SJSA1 (cell line): ENCODE data around the gene PGM5. TPM values are rescaled to one million over a fixed set of nuclear protein-coding genes. Genes with fewer than 3 reads are reported as not detected.

Source experiments
- DNase-seq, 2 experiments: peaks; one replicate each; pipeline ENCODE4 v3.0.0-alpha.2; 2015 to 2020; ENCODE audit warnings: low spot score in 2 of 2, low read depth in 1 of 2
- H3K27ac ChIP-seq: fragments of 250-450 bp; sonication (Bioruptor Pico); 2 replicates; pipeline ENCODE4 v1.5.1; 2020; ENCODE audit warnings: mild to moderate bottlenecking, moderate library complexity
- H3K27me3 ChIP-seq: fragments of 250-450 bp; sonication (Bioruptor Pico); replicated peaks from 2 replicates; pipeline ENCODE4 v1.5.1; 2020; ENCODE audit warnings: mild to moderate bottlenecking, moderate library complexity
- H3K36me3 ChIP-seq: fragments of 250-450 bp; sonication (Bioruptor Pico); 2 replicates; pipeline ENCODE4 v1.5.1; 2020; ENCODE audit warnings: mild to moderate bottlenecking
- H3K4me1 ChIP-seq: fragments of 250-450 bp; sonication (Bioruptor Pico); replicated peaks from 2 replicates; pipeline ENCODE4 v1.6.1; 2021; ENCODE audit warnings: mild to moderate bottlenecking
- H3K4me3 ChIP-seq: fragments of 250-450 bp; sonication (Bioruptor Pico); 2 replicates; pipeline ENCODE4 v1.5.1; 2020; ENCODE audit warnings: mild to moderate bottlenecking
- H3K9me3 ChIP-seq: fragments of 250-450 bp; sonication (Bioruptor Pico); replicated peaks from 2 replicates; pipeline ENCODE4 v1.5.1; 2020; ENCODE audit warnings: mild to moderate bottlenecking
- total RNA-seq: library from RNA; depleted of rRNA; stranded (reverse); fragments of >200 nt; shearing (Covaris generic); gene quantifications from 2 replicates; pipeline ENCODE4 v1.2.3, GENCODE V29; 2014

PGM5 gene
- total RNA-seq, 1 experiment from 2014 or later, result 0.03 TPM

DNA sequence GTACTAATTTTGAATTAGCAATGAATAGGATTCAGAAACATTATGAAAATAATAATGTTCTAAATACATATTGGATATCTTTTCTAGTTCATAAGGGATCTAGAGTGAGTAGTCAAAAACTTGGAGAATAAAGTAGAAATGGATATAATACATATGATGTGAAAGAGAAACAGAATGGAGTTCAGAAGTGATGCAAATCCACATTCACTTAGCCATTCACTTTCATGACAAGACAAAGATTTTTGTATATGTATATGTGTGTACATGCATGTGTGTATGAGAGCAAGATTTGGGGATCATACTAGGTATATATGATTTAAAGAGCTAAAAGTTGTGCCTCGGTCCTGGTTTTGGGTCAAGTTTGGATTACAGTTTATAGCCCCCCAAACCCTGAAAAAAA, 150.1 kb downstream of the PGM5 start:
- Histone ChIP-seq H3K4me1 (no peaks in the 10 kb centered on the region), H3K9me3 (no peaks in the 10 kb centered on the region)

DNA sequence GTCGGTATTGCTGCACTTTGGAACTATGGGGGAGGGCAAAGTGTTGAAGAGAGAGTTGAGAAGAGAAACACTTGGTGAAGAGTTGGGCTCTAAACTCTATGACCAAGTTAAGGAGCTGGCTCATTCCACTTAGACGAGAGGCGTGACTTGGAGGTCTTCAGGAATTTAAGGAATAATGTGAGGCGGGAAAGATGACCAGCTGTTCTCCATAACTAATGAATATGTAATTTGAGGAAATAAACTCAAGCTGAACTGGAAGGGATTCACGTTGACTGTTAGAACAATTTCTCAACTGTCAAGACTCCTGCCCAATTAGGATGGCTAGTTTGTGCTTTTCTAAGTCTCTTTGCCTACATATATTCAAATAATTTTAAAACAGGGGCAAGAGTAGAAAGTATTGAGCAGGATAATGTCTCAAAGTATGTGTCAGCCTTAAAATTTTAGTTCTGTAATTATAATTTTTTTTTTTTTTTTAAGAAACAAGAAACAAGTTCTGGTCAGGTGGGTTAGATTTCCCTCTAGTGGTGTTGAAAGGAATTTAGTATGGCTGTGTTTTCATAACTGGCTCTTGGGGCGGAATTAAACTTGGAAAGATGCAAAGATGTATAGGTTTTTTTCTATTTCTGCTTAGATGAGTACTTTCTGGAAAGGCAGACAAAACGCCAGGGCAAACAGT, 150.9 kb downstream of the PGM5 start:
- H3K4me3 ChIP-seq, result no peak overlapping the region
- no peaks in the 10 kb centered on the region for H3K36me3 ChIP-seq
- DNase-seq, result no peak
- no peak overlapping the region for H3K27ac ChIP-seq
- H3K9me3 ChIP-seq, result no peaks in the 10 kb centered on the region
- no peaks in the 10 kb centered on the region for H3K4me1 ChIP-seq
- no peaks in the 10 kb centered on the region for H3K27me3 ChIP-seq

More for the DNA sequence above, 150.1 kb downstream of the PGM5 start:
- Histone ChIP-seq H3K4me3 (no peak overlapping the region), H3K27me3 (no peaks in the 10 kb centered on the region), H3K36me3 (no peaks in the 10 kb centered on the region), H3K27ac (no peak overlapping the region)
- DNase-seq, result no peak

DNA sequence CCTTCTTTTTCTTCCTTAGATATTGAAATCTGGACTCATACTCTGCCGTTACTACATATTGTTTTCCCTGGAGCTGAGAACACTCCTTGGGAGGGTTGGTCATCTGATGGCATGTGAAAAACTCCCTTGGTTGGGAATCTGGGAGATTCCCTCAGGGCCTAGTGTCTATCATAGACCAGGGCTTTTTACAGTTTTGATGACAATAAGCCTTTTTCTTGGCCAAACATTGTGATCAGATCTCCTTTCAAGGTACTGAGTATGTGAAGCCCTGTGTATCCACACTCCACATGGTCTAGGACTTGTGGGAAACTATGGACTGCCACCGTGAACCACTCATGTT, 151.4 kb downstream of the PGM5 start:
- Histone ChIP-seq H3K9me3 (no peaks in the 10 kb centered on the region), H3K36me3 (no peaks in the 10 kb centered on the region), H3K4me3 (no peak overlapping the region), H3K4me1 (no peaks in the 10 kb centered on the region), H3K27me3 (no peaks in the 10 kb centered on the region), H3K27ac (no peak overlapping the region)
- DNase-seq, result no peak

DNA sequence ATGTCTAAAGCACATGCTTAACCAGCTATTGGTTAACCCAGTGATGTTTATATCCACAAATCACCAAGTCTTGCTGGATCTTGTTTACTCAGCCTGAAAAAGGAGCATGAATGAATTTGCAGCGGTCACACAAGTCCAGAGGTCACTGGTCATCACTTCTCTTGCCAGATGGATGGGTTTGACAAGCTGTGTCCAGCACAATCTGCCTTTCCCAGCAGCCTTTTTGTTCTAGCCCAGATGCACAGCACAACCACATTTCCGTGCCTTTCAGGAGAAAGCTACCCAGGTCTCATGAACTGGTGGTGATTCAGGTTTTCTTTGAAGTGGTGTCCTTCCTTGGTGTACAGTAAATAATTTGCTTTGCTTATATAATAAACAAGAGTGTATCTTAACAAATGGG, 152.1 kb downstream of the PGM5 start:
- Histone ChIP-seq H3K4me1 (no peaks in the 10 kb centered on the region), H3K27ac (no peak overlapping the region), H3K27me3 (no peaks in the 10 kb centered on the region), H3K36me3 (no peaks in the 10 kb centered on the region), H3K9me3 (no peaks in the 10 kb centered on the region), H3K4me3 (no peak overlapping the region)
- no peak for DNase-seq

DNA sequence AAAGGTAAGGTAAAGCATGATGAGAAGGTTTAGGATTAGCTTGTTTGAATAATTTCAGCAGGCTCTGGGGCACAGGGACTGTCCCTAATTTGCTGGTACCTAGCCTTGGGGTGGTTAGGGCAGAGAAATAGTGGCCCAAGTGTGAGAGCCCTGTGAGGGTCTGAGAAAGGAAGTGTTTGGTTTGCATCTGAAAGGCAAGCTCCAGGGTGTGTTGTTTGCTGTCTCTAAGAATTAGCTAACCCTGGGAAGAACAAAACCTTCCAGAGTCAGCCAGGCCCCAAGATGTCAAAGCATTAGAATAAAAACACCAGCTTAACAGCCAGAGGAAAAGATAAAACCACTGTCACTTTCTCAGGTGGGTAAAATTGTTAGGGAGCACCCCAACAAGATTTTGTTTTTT, 153.3 kb downstream of the PGM5 start:
- no peaks in the 10 kb centered on the region for H3K36me3 ChIP-seq
- no peak overlapping the region for H3K4me3 ChIP-seq
- H3K27ac ChIP-seq, result no peak overlapping the region
- no peaks in the 10 kb centered on the region for H3K4me1 ChIP-seq
- no peaks in the 10 kb centered on the region for H3K27me3 ChIP-seq
- no peak for DNase-seq
- H3K9me3 ChIP-seq, result no peaks in the 10 kb centered on the region

DNA sequence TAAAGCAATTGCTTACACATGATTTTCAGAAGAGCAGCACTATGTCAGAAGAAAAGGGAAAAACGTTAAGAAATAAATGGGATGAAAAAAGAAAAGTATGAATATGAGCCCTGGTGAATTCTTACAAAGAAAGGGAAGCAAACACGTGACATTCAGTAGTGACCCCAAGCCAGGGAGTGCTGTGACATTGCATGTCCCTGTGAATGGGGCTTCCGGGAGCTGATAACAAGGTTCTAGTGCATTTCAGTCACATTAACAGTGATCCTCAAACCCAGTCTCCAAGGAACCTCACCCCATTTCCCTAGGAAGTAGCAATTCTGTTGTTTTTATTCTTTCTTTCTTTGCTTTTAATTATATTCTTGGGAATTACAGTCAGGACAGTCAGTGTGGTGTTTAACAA, 157.0 kb downstream of the PGM5 start:
- H3K27ac ChIP-seq, result no peak overlapping the region
- no peaks in the 10 kb centered on the region for H3K4me1 ChIP-seq
- no peak overlapping the region for H3K4me3 ChIP-seq
- no peaks in the 10 kb centered on the region for H3K27me3 ChIP-seq
- DNase-seq, result no peak
- H3K36me3 ChIP-seq, result no peaks in the 10 kb centered on the region
- H3K9me3 ChIP-seq, result no peaks in the 10 kb centered on the region

DNA sequence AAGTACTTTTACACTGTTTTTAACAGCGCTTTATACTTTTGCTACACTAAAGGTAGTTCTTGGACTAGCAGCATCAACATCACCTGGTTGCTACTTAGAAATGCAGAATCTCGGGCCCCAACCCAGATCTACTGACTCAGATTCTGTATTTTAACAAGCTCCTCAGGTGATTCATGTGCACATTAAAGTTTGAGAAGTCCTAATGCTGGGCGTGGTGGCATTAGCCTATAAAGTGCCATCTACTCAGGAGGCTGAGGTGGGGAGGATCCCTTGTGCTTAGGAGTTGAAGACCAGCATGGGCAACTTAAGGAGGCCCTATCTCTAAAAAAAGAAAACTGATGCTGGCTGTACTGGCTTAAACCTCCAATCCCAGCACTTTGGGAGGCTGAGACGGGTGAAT, 157.6 kb downstream of the PGM5 start:
- no peaks in the 10 kb centered on the region for H3K9me3 ChIP-seq
- H3K27ac ChIP-seq, result no peak overlapping the region
- no peaks in the 10 kb centered on the region for H3K36me3 ChIP-seq
- no peaks in the 10 kb centered on the region for H3K4me1 ChIP-seq
- no peak overlapping the region for H3K4me3 ChIP-seq
- H3K27me3 ChIP-seq, result no peaks in the 10 kb centered on the region
- DNase-seq, result no peak

DNA sequence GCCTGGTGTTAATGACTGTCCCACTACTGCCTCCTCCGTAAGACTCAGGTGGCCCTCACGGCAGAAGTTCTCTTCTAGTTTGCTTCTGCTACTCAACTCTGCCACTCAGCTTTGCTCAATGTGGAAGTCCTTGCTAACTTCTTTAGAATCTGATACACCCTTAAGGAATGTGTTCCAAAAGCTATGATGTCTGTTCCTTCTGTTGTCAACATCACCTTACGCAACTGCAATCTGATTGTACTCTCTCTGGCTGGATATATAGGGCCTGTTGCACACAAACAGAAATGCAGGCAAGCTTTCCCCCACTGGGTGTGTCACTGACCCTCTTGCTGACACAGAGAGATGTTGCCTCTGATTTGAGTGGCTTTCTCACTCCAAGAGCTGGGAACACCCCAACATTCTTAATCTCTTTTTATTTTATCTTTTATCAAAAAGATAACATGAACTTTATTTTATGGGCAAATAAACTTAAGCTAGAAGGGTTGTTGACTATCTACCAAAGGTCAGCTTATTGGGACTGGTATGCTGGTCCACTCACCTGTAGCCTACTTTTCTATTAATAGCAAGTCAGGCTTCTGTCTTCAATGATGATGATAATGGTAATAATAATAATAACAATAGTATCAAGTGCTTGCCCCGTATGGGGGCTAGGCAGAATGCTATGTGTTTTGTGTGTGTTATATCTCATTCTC, 159.1 kb downstream of the PGM5 start:
- H3K27ac ChIP-seq, result no peak overlapping the region
- H3K9me3 ChIP-seq, result no peaks in the 10 kb centered on the region
- H3K36me3 ChIP-seq, result no peaks in the 10 kb centered on the region
- no peaks in the 10 kb centered on the region for H3K4me1 ChIP-seq
- H3K27me3 ChIP-seq, result no peaks in the 10 kb centered on the region
- no peak overlapping the region for H3K4me3 ChIP-seq
- no peak for DNase-seq

DNA sequence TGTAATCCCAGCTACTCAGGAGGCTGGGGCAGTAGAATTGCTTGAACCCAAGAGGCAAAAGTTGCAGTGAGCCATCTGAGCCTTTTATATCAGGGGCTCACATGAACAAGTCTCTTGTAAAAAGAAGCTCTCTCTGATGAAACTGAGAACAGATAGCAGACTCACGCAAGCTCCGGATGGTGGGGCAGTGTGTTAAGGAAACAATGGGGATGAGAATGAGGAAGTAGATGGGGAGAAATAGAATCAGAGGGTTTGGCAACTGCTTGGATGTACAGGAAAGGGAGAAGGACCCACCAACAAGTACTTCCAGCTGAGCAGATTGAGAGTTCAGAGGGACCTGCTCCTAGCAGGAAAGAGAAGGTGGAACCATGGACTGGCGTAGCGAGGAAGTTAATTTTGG, 165.7 kb downstream of the PGM5 start:
- no peaks in the 10 kb centered on the region for H3K36me3 ChIP-seq
- H3K27me3 ChIP-seq, result no peaks in the 10 kb centered on the region
- no peaks in the 10 kb centered on the region for H3K9me3 ChIP-seq

DNA sequence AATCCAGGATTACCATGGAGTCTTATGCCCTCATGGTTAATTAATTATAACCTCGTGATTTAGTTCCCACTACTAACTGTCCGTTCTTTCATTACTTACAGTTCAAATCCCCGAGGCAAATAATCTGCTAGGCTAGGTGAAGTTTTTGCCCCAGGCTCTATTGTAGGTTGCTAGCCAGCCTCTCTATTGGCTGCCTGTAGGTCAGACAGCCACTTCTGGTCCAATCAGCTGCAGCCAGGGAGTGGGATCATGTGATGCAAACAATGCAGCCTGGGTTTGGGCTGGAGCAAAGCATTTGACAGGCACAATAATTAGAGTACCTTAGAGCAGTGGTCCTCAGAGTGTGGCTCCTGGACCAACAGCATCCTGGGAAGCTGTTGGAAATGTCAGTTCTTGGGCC, 166.5 kb downstream of the PGM5 start:
- no peak overlapping the region for H3K27ac ChIP-seq
- no peaks in the 10 kb centered on the region for H3K9me3 ChIP-seq
- no peak for DNase-seq
- H3K36me3 ChIP-seq, result no peaks in the 10 kb centered on the region
- H3K27me3 ChIP-seq, result no peaks in the 10 kb centered on the region
- no peak overlapping the region for H3K4me3 ChIP-seq
- no peaks in the 10 kb centered on the region for H3K4me1 ChIP-seq

More for the DNA sequence above, 165.7 kb downstream of the PGM5 start:
- H3K4me1 ChIP-seq, result no peaks in the 10 kb centered on the region
- DNase-seq, result no peak
- H3K4me3 ChIP-seq, result no peak overlapping the region
- no peak overlapping the region for H3K27ac ChIP-seq

DNA sequence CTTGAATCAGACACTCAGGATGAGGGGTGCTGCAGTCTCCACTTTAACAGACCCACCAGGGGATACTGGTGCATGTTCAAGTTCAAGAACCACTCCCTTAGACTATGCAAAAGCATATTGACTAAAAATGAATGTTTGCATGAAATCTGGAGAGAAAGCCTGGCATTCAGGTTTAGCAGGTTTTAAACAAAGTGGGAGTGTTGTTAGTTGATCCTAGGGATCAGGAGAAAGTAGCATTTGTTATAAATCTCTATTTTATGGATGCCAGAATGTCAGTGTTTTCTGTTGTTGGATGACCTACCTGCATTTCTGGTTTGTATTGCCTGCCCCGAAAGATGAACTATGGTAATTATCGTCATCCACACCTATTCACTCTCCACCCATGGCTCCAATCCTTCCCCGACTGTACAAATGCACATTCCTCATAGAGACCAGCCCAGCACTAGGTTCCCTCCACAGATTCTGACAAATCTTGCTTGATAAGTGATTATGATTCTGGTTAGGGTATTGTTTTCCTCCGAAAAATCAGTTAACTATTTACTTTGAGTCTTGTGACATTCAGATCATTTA, 167.0 kb downstream of the PGM5 start:
- no peaks in the 10 kb centered on the region for H3K9me3 ChIP-seq
- no peak for DNase-seq

DNA sequence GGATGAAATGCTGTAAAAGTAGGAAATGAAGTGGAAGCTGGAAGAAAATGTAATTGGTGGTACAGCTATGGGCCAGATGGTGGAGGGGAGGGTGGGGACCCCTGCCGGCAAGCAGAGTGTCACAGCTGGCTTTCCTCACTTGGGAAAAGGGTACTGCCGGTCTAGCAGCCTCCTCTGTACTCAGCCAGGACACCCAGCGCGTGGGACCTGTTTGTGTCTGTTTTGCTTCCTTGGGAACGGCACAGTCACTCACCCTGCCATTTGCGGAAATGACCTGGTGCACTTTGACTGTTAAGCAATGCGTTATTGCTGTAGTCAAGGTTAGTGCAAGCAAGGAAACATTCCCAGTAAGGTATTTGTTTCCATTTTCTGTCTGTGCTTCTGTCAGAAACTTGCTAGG, 174.2 kb downstream of the PGM5 start:
- no peaks in the 10 kb centered on the region for H3K36me3 ChIP-seq
- H3K27ac ChIP-seq, result no peak overlapping the region
- no peak overlapping the region for H3K4me3 ChIP-seq
- no peaks in the 10 kb centered on the region for H3K9me3 ChIP-seq
- DNase-seq, result no peak
- no peaks in the 10 kb centered on the region for H3K27me3 ChIP-seq
- H3K4me1 ChIP-seq, result no peaks in the 10 kb centered on the region

More for the DNA sequence above, 167.0 kb downstream of the PGM5 start:
- no peaks in the 10 kb centered on the region for H3K27me3 ChIP-seq
- H3K27ac ChIP-seq, result no peak overlapping the region
- no peaks in the 10 kb centered on the region for H3K36me3 ChIP-seq
- H3K4me3 ChIP-seq, result no peak overlapping the region
- H3K4me1 ChIP-seq, result no peaks in the 10 kb centered on the region

DNA sequence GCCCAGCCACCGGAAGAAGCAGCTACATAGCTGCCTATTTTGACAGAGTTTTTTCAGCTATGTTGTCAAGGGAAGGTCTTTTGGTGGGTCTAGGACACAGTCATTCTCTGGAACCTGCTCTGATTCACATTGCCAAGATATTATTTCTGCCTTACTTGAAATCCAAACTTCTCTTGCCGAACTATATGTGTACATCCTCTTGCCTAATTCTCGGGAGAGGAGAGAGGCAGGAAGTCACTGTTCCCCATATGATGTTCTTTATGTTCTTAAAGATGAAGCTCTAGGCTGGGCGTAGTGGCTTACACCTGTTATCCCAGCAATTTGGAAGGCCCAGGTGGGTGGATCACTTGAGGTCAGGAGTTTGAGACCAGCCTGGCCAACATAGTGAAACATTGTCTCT, 175.7 kb downstream of the PGM5 start:
- Histone ChIP-seq H3K9me3 (no peaks in the 10 kb centered on the region), H3K4me1 (no peaks in the 10 kb centered on the region), H3K27me3 (no peaks in the 10 kb centered on the region), H3K4me3 (no peak overlapping the region), H3K36me3 (no peaks in the 10 kb centered on the region), H3K27ac (no peak overlapping the region)
- no peak for DNase-seq

DNA sequence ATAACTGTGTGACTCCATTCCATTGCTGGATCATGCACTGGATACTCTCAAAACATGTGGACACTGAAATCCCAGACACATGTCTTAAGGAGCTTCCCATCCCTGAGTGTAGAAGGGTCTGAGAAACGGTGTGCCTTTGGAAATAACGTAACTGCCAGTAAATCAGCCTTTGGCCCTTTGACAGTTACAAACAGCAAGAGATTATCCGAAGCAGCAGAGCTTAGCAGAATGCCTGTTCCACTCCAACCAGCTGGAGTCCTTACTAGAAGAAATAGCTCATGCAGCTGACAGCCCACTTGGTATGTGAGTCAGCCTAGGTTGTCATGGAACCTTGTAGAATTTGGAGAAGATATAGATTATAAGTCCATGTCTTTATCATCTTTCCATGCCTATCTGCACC, 177.3 kb downstream of the PGM5 start:
- H3K27ac ChIP-seq, result no peak overlapping the region
- DNase-seq, result no peak

More for the DNA sequence above, 177.3 kb downstream of the PGM5 start:
- no peak overlapping the region for H3K4me3 ChIP-seq
- no peaks in the 10 kb centered on the region for H3K9me3 ChIP-seq
- H3K27me3 ChIP-seq, result no peaks in the 10 kb centered on the region
- no peaks in the 10 kb centered on the region for H3K4me1 ChIP-seq
- H3K36me3 ChIP-seq, result no peaks in the 10 kb centered on the region
